NCI-H2081 (cell line): ENCODE measurements around the gene ANKMY1.
"Not testable (repeated sequence)": the region's sequence is repeated elsewhere in the genome, so short reads cannot be mapped to it uniquely, and the experiment has no call there.

Source experiments
- DNase-seq, 2 experiments: peaks; one replicate each; lab custom pipeline; 2025; lab: John Stamatoyannopoulos, UW

Gene ANKMY1

GRCh38 chr2:240569523-240569997 is 11.8 kb upstream of the ANKMY1 start:
- DNase-seq: no peak

- peak; percentile 60 to 82 for DNase-seq
Observed at GRCh38 chr2:240568678-240569522, 11.1 kb upstream of the ANKMY1 start.

- peak; percentile 46 to 64 for DNase-seq
Observed at GRCh38 chr2:240567872-240568677, 10.3 kb upstream of the ANKMY1 start, which contains the start of gene RNPEPL1. TSS of gene RNPEPL1 (plus strand) at chr2:240568484. CDS start at chr2:240568587, 103 bp downstream.

- DNase-seq: no peak
Observed at GRCh38 chr2:240567137-240567871, 9.5 kb upstream of the ANKMY1 start.

- DNase-seq: peak; percentile 83 to 88
Observed at GRCh38 chr2:240566203-240567136, 8.7 kb upstream of the ANKMY1 start.

GRCh38 chr2:240565333-240566202 is 7.8 kb upstream of the ANKMY1 start:
- DNase-seq: no peak

- DNase-seq: no peak
Observed at GRCh38 chr2:240564561-240565332, 7.0 kb upstream of the ANKMY1 start.

- DNase-seq: no peak
Observed at GRCh38 chr2:240563951-240564560, 6.3 kb upstream of the ANKMY1 start.

- DNase-seq: not testable (repeated sequence)
Observed at GRCh38 chr2:240563231-240563630, 5.4 kb upstream of the ANKMY1 start.

GRCh38 chr2:240561325-240561971 is 3.7 kb upstream of the ANKMY1 start:
- no peak for DNase-seq

GRCh38 chr2:240560480-240561324 is 2.9 kb upstream of the ANKMY1 start:
- DNase-seq: peak; percentile 95 to 97

- DNase-seq: peak; percentile 79 to 88
Observed at GRCh38 chr2:240560084-240560479, 2.3 kb upstream of the ANKMY1 start, which contains the start of gene DUSP28. TSS of gene DUSP28 (plus strand) at chr2:240560357. CDS start at chr2:240560685, 328 bp downstream.

- DNase-seq: no peak
Observed at GRCh38 chr2:240559286-240559685, 1.5 kb upstream of the ANKMY1 start.

GRCh38 chr2:240558236-240558761 is 511 bp upstream of the ANKMY1 start:
- no peak for DNase-seq

GRCh38 chr2:240557101-240557751 is 562 bp downstream of the ANKMY1 start:
- DNase-seq: no peak

GRCh38 chr2:240556553-240557100 is 1.2 kb downstream of the ANKMY1 start:
- DNase-seq: no peak
